Loucy (cell line): ENCODE data around the gene PLEKHG4B.

Experiments used
- EZH2phosphoT487 ChIP-seq: fragments of 200-600 bp; IDR thresholded peaks from 2 replicates; pipeline ENCODE4 v1.6.1; 2018; ENCODE audit warnings: antibody characterized with exemption, mild to moderate bottlenecking, moderate library complexity, borderline replicate concordance
- TF ChIP-seq, protein P1 (sequence below): fragments of 200-600 bp; sonication (generic); conservative IDR thresholded peaks from 2 replicates; pipeline ENCODE4 v1.5.1; 2014; ENCODE audit warnings: mild to moderate bottlenecking, antibody characterized with exemption, low read length

DNA sequence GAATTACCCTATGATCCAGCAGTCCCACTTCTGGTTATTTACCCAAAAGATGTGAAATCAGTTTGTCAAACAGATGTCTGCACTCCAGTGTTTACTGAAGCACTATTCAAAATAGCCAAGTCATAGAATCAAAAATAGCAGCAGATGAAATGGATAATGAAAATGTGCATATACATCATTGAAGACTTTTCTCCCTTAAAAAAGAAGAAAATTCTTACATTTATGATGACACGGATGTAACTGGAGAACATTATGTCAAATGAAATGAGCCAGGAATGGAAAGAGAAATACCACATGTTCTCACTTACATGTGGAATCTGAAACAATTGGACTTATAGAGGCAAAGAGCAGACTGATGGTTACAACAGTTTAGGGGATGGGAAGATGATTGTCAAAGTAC lies 21.5 kb upstream of the PLEKHG4B start:
- TF ChIP-seq, protein P1, sequence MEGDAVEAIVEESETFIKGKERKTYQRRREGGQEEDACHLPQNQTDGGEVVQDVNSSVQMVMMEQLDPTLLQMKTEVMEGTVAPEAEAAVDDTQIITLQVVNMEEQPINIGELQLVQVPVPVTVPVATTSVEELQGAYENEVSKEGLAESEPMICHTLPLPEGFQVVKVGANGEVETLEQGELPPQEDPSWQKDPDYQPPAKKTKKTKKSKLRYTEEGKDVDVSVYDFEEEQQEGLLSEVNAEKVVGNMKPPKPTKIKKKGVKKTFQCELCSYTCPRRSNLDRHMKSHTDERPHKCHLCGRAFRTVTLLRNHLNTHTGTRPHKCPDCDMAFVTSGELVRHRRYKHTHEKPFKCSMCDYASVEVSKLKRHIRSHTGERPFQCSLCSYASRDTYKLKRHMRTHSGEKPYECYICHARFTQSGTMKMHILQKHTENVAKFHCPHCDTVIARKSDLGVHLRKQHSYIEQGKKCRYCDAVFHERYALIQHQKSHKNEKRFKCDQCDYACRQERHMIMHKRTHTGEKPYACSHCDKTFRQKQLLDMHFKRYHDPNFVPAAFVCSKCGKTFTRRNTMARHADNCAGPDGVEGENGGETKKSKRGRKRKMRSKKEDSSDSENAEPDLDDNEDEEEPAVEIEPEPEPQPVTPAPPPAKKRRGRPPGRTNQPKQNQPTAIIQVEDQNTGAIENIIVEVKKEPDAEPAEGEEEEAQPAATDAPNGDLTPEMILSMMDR, result no peak
- no peak for TF ChIP-seq EZH2phosphoT487
